Right forelimb (tissue), 1 donor: Measurements from ENCODE around the gene LSMEM2.

ENCODE experiments used
- DNase-seq: peaks from one replicate; pipeline ENCODE4 v3.0.0-alpha.2; 2018

LSMEM2 gene

DNA sequence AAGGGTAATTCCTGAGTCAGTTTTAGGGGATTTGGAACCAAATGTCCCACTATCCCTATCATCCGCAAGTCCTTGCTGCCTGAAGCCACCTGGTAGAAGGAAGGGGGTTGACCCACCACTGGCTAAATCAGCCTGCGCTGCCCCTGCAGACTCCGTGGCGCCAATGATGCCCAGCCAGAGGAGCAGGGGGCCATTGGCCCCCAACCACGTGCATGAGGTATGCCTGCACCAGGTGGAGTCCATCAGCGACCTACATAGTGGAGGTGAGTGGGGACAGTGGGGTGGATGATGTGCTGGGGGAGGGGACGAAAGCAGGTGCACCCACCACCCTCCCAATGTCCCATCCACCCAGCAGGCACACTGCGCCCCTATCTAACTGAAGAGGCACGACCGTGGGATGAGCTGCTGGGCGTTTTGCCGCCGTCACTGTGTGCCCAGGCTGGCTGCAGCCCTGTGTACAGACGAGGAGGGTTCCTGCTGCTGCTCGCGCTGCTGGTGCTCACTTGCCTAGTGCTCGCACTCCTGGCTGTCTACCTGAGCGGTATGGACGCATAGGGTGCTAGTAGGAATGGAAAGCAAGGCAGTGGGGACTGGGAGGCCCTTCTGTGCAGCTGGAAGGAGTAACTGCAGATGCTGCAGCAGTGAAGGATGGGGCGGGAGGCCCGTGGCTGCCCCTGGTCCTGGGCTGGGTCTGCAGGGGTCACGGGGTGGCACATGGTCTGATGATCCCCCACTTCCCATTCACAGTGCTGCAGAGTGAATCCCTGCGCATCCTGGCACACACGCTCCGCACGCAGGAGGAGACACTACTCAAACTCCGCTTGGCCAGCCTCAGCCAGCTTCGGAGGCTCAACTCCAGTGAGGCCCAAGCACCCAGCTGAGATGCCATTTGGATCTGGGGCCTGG lies 7.7 kb downstream of the LSMEM2 start:
- no peak for DNase-seq

DNA sequence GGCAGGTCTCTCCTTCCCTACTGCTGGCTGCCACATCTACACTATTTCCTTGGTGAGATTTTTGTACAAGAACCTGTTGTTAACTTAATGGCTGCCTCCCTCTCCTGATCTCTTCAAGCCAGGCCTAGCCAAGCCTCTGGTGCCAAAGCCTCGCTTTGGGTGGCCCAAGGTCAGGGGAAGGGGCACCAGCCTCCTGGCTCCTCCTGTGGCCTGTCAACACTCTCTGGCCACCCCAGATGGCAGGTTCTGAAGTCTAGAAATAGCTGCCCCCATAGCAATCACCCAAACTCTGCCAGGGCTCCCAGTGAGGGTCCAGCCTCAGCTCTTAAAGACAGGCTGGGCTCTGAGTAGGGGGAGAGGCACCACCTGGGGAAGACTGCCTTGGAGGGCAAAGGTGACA lies 8.4 kb downstream of the LSMEM2 start:
- no peak for DNase-seq

- DNase-seq: no peak
These were observed 9.6 kb downstream of the LSMEM2 start for GRCh38 chr3:50288387-50289007.

GRCh38 chr3:50289130-50289529 lies 10.2 kb downstream of the LSMEM2 start:
- no peak for DNase-seq

DNA sequence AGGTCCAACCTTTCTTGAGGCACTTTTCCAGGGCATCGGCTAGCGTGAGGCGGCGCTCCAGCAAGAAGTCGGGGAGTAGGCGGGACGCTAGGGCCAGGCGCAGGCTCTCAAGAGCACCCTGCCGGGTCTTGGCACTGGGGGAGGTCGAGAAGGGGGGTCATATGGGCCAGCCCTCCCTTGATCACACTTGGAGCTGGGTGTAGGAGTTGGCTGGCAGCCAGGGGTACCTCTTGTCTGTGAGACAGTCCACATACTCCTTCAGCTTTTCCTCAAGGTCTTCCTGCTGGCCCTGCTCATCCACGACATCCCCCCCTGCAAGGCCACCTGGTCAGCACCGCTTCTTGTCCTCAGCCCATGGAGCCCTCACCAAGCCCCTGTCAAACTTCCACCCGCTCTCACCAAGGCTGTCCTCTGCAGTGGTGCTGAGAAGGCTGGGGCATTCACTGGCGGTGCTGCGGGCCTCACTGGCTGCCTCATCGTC lies 11.3 kb downstream of the LSMEM2 start:
- no peak for DNase-seq

DNA sequence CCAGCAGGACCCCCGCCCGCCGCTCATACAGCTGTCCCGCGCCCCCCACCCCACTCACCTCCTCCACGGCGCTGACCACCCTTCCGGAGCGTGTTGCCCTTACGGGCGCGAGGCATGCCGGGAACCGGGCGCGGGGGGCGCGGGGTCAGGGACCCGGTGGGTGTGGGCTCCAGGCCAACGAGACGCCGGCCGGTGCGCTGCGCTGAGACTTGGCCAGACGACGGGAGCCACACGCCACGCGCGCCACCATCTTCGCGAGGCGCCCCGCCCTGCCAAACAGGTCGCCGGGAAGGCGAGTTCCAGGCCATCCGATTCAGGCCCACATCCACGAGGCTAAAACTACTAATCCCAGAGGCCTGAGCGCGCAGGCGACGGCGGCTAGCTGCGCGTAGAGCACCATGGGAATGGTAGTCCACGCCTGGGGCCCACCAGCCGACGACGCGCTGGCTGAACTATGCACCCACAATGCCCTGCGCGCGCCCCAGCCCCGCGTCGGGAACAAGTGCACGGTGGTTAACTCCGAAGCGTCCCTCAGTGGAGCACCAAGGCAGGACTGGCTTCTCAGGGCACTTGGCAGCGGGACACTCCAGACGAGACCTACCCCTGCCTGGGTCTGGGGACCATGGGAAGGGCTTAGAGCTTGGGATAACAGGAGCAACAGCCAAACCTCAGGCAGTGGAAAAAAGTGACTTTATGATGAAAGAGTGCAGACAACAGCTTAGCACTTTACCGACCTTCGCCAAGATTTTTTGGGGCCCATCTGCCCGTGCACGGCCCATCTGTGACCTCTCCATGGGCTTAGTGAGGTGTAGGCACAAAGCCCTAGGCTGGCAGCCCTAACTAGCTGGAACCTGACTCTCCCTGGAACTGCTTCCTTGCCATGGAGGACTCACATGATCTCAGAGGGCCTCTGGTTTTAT lies 13.5 kb downstream of the LSMEM2 start, which contains the start of gene IFRD2:
IFRD2 (minus strand) TSS at position 271 of the 920 bp plus-strand sequence; CDS start at position 116, 155 bp downstream.
- DNase-seq: peak; percentile 96

DNA sequence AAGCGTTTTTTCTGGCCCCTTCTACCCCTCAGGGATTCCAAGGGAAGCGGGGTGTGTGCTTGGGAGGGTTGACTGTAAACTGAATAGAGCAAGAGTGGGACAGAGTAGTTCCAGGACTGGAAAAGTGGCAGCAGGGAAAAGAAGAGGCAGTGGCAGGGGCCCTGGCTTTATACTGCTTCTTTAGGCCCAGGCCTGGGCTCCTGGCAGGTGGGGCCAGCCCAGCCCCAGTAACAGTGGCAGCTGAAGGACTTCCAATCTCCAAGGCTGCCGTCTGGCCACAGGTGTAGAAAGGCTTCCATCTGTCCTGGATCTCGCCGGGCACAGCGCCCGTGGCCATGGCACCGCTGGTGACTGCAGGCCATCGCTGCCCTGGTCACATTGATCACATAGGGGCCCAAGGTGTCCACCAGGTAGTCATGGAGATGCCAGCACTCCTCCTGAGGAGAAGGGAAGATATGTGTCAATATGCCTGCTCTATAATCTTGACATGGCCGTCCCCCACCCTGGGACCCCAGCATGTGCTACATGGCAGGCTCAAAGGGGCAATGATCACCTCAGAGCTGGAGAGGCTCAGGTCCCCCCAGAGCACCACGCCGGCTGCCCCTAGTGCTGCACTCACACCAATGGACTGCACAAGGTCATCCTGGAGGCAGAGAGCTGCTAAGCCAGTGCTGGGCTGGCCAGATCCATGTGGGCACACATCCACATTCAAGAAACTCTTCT lies 14.4 kb downstream of the LSMEM2 start:
- no peak for DNase-seq

- no peak for DNase-seq
These were observed 15.2 kb downstream of the LSMEM2 start for GRCh38 chr3:50294089-50294488.

- no peak for DNase-seq
These were observed 15.9 kb downstream of the LSMEM2 start for GRCh38 chr3:50294492-50295403.

DNA sequence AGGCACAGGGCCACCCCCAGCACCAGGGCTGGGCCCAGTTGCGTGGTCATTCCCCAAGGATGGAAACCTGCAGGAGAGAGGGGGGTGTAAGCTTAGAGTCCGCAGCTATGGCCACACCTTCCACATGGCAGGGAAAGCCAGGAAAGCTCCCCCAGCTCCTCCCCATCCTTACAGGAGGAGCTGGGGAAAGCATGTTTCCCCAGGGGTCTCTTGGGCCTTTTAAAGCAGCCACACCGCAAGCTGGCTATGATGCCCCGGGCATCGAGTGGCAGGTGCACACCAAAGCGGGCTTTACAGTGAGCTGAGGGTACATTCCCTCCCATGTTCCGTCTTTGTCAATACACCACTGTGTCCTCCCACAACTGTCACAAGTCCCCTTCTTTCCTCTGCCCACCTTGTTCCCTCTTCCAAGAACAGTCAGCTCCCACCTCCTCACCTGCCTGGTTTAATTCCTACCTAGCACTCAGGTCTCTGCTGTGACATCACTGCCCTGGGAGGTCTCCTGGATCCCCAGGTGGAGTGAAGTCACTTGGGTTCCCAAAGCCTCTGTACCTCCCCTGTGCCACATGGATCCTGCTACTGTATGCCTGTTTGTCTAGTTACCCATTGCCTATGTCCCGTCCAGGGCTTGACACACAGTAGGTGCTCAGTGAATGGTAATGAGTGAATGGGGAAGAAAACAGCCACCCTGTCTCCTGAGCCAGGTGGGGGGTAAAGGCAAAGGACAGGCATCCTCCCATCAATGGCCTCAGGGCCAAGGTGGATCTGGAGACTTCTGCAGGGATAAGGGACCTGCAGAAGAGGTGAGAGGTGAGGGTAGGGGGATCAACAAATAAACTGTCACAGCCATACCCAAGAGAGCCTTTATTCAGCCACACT lies 16.9 kb downstream of the LSMEM2 start:
- DNase-seq: no peak

DNA sequence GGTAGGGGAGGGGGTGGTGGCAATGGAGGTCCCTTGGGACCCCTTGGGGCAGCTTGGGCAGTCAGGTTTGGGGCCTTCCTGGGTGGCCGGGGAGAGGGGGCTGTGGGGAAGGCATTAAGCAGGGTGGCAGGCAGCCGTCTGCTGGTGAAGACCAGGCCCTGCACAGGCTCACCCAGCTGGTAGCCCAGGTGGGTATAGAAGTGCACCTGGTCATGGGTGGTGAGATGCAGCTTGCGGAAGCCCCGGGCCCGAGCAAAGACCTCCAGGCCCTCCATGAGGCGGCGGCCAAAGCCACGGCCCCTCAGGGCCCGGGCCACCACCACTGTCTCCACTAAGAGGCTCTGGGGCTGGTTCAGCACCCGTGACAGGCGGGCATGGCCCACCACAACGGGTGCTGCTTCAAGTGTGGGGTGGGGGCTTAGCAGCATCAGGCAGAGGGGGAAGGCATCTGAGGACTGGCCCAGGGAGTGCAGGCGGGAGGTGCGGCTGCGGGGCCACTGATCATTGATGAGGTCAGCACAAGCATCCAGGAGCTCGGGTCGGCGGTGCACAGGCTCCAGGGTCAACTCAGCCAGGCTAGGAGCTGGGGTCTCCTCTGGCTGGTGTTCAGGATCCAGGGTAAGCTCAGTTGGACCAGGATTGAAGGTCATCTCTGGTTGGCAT lies 18.0 kb downstream of the LSMEM2 start:
- no peak for DNase-seq

DNA sequence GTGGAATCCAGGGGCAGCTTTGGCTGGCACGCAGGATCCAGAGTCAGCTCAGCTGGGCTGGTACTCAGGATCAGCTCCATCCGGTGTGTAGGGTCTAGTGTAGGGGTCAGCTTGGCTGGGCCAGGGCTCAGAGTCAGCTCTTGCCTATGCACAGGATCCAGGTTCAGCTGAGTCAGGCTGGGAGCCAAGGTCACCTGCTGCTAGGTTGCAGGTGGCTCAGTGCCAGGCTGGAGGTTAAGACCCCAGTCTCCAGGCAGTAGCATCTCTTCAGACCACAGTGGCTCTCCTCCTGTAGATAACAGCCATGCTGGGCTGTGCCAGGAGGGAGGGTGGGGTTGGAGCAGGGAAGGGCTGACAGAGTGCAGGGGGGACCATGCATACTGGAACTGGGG lies 18.5 kb downstream of the LSMEM2 start:
- DNase-seq: no peak

GRCh38 chr3:50297896-50298725 lies 19.2 kb downstream of the LSMEM2 start:
- DNase-seq: no peak

- DNase-seq: peak; percentile 99
These were observed 20.1 kb downstream of the LSMEM2 start, which contains the start of the genes HYAL3 and NAA80 for GRCh38 chr3:50298836-50299637. Gene HYAL3 (minus strand): TSS chr3:50299405. CDS start chr3:50295602, 3,803 bp downstream. Gene NAA80 (minus strand): TSS chr3:50299405. CDS start chr3:50297463, 1,942 bp downstream.

DNA sequence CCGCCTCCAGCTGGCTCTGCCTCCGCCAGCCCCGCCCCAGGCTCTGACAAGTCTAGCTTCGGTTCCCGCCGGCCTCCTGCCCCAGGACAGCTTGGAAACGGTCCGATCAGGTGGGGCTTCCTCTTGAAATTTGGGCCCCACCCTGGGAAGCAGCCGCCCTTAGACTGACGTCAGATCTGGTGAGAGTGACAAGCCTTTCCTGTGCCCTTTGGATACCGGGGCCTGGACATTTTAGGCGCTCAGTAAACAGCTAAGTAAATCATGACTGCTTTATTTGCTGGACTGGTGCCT lies 20.7 kb downstream of the LSMEM2 start:
- no peak for DNase-seq

DNA sequence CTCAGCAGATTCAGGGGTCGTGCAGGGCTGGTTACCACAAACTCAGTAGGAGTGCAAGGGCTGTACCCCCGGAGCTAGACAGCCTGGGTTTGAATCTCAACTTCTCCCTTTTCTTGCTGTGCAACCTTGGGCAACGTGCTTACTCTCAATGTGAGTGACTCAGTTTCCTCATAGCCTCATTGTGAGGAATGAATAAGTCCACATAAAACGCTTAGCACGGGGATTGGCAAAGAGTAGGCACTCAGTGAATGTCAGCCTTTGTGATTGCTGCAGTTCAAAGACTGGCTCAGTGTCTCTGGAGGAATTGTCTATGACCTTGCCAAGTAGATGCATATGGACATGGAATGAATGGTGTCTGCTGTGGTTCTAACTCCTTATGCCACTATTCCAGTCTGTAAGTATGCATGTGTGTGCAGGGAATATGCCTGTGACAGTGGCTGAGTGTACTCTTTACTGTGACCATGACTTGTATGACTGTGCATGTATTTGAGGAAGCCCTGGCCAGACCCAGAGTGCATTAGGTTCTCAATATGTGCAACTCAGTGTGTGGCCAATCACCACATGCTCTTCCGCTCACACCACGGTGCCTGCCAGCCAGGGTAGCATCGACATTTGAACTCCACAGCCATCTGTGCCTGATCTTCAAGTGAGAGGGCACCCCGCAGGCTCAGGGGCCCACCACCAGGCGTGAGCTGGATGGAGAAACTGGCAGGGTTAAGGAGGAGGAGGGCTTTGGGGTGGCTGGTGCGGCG lies 21.2 kb downstream of the LSMEM2 start:
- no peak for DNase-seq
